Measurements from ENCODE around the gene RPL9. TPM values are rescaled to one million over a fixed set of nuclear protein-coding genes. Genes with fewer than 3 reads are reported as not detected.
"Not testable (repeated sequence)": the region's sequence is repeated elsewhere in the genome, so short reads cannot be mapped to it uniquely, and the experiment has no call there.

RPL9 gene
- total and polyA plus RNA-seq, 2 experiments from 2014 or later: 2,522 to 4,044 TPM

- TF ChIP-seq ZNF462 (CRISPR knock-in tag; IDR thresholded peaks at IDR 0.05): no peak
- no peak for TF ChIP-seq EZH2phosphoT487 (IDR thresholded peaks at IDR 0.05; ENCODE audit: unreplicated experiment)
- no peak for TF ChIP-seq ETS1 (IDR thresholded peaks at IDR 0.05)
Observed at GRCh38 chr4:39426728-39427127, 32.0 kb downstream of the RPL9 start (continued).

GRCh38 chr4:39425297-39425696 lies 33.4 kb downstream of the RPL9 start:
- not testable (repeated sequence) for H3K4me3 ChIP-seq; H3K79me2 ChIP-seq (replicated peaks; ENCODE audit: insufficient read depth); H3K4me3 Mint-ChIP-seq; H3K4me1 Mint-ChIP-seq; H3K27ac ChIP-seq (ENCODE audit: low read depth); H3K4me2 ChIP-seq; H3K27me3 ChIP-seq (ENCODE audit: insufficient read depth); H3K27ac Mint-ChIP-seq; H3K36me3 Mint-ChIP-seq (ENCODE audit: low read depth); H3K27me3 Mint-ChIP-seq (ENCODE audit: insufficient read depth, low read depth, poor library complexity); H3F3A ChIP-seq (replicated peaks; ENCODE audit: low read depth); H3K9me2 ChIP-seq (ENCODE audit: insufficient read depth); H2AFZ ChIP-seq; ATAC-seq; H4K20me1 ChIP-seq (replicated peaks; ENCODE audit: insufficient read depth); H3K36me3 ChIP-seq (ENCODE audit: insufficient read depth); DNase-seq (ENCODE audit: low spot score); H3K9me3 Mint-ChIP-seq; H3K4me1 ChIP-seq (ENCODE audit: insufficient read depth)

GRCh38 chr4:39422247-39422646 lies 36.5 kb downstream of the RPL9 start:
- H3K4me1 Mint-ChIP-seq: no peaks in the 10 kb centered on the region
- no peak overlapping the region for H2AFZ ChIP-seq
- no peaks in the 10 kb centered on the region for H3F3A ChIP-seq (replicated peaks; ENCODE audit: low read depth)
- H4K20me1 ChIP-seq (replicated peaks; ENCODE audit: insufficient read depth): no peaks in the 10 kb centered on the region
- H3K36me3 Mint-ChIP-seq (ENCODE audit: low read depth): no peaks in the 10 kb centered on the region
- TF ChIP-seq NANOG (IDR thresholded peaks at IDR 0.05; ENCODE audit: borderline replicate concordance): no peak
- no peak for TF ChIP-seq ZNF462 (CRISPR knock-in tag; IDR thresholded peaks at IDR 0.05)
- no peaks in the 10 kb centered on the region for H3K36me3 ChIP-seq (ENCODE audit: insufficient read depth)
- H3K27me3 Mint-ChIP-seq (ENCODE audit: insufficient read depth, low read depth, poor library complexity): peaks cover 2% of the 10 kb centered on the region
- H3K27ac ChIP-seq (ENCODE audit: low read depth): no peak overlapping the region
- no peak for ATAC-seq
- no peaks in the 10 kb centered on the region for H3K79me2 ChIP-seq (replicated peaks; ENCODE audit: insufficient read depth)
- no peak overlapping the region for H3K4me2 ChIP-seq
- H3K27me3 ChIP-seq (ENCODE audit: insufficient read depth): no peaks in the 10 kb centered on the region
- no peak overlapping the region for H3K4me3 ChIP-seq
- H3K27ac Mint-ChIP-seq: no peak overlapping the region
- H3K9me2 ChIP-seq (ENCODE audit: insufficient read depth): no peaks in the 10 kb centered on the region
- no peaks in the 10 kb centered on the region for H3K9me3 Mint-ChIP-seq
- no peak for DNase-seq (ENCODE audit: low spot score)
- H3K4me1 ChIP-seq (ENCODE audit: insufficient read depth): no peaks in the 10 kb centered on the region
- H3K4me3 Mint-ChIP-seq: no peak overlapping the region

Measured in GM23338 (cell line).